ENCODE results near the gene NVL. TPM values are rescaled to one million over a fixed set of nuclear protein-coding genes. Genes with fewer than 3 reads are reported as not detected.
"Not testable (repeated sequence)": the region's sequence is repeated elsewhere in the genome, so short reads cannot be mapped to it uniquely, and the experiment has no call there.

The NVL gene
- total RNA-seq, result 33.7 TPM

GRCh38 chr1:224329842-224330753 lies at the start of gene NVL:
TSS of gene NVL (minus strand) at chr1:224330172. CDS start at chr1:224330127, 45 bp downstream.
- peak; percentile 88 for DNase-seq

DNA sequence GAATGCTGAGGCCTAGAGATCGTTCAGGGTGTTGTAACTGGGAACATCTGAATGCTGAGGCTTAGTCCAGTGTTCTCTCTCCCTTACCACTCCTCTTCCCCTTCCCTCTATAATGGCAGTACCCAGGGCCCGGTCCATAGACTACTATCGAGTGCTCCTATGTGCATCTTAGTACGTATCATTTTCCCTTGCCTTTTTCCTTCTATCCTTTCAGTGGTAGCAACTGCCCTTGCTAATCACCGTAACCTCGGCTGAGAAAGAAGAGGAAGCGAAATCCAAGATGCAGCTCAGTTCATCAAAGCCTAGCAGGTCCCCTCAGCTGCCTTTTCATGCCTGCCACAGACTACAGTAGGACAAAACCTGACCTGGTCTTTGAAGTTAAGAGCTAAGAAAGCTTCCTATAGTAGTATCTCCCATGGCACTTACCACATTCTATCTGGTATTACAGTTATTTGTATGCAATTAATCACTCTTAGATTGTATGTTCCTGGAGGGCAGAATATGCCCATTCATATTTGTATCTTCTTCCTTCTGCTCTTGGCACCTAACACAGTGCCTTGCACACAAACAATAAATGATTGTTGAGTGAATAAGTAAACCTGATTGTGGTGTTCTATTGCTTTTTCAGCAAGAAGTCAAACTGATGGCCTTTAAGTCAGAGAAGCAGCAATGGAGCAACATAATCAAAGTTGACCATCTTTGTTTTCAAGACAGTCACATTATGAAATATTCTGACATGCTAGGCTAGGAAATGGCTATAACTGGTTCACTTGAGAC lies 49.1 kb upstream of the NVL start:
- DNase-seq, result no peak

GRCh38 chr1:224377676-224378006 lies 47.7 kb upstream of the NVL start:
- DNase-seq, result no peak

DNA sequence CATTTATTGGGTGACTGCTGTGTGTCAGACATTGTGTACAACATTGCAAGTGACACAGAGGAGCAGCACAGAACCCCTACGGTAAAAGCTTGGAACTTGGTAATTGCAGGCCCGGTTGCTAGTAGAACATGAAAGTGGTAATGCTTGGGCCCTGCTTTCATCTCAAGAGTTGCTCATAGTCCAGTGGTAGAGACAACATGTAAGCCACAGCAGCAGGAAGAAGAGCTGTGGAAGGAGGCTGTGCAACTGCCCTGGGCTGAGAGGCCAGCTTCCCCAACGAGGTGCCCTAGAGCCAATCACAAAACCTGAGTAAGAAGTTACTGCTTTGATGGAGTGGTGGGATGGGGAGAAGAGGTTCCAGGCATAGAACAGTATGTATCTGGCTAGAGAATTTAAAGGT lies 45.1 kb upstream of the NVL start:
- no peak for DNase-seq

DNA sequence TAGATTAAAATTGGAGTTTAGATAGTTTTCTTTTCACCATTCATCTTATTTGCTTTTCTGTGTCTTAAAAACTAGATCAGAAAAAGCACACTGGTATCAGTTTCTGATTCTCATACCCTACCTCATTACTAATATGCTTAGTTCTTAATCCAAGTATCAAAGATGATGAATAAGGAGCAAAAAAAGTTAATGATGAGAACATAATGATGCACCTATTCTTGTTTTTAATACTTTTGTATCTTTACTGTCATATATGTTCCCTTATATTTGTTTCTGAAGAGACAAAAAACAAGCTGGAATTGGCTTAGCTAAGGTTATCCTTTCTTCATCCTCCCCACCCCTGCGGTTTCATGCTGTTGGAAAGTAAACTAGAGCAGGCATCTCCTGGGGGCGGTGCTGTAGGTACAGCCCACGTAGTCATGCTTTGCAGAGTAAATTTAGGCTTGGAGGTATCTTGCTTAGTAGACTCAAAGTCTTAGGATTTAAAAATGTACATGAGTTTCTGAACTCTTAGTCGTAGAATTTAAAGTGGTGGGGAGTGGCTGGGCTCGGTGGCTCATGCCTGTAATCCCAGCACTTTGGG lies 43.1 kb upstream of the NVL start:
- no peak for DNase-seq

DNA sequence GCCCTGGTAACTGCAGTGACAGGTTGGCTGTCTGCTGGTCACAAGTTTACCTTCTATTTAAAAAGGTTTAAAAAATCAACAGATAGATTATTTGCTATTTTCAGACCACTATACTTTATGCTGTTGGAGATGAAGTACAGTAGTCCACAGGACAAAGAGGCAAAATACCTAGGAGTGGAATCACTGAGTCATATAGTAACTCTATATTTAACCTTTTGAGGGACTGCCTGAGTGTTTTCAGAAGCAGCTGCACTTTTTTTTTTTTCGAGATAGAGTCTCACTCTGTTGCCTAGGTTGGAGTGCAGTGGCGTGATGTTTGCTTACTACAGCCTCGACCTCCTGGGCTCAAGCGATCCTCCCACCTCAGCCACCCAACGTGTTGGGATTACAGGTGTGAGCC lies 38.4 kb upstream of the NVL start:
- no peak for DNase-seq

DNA sequence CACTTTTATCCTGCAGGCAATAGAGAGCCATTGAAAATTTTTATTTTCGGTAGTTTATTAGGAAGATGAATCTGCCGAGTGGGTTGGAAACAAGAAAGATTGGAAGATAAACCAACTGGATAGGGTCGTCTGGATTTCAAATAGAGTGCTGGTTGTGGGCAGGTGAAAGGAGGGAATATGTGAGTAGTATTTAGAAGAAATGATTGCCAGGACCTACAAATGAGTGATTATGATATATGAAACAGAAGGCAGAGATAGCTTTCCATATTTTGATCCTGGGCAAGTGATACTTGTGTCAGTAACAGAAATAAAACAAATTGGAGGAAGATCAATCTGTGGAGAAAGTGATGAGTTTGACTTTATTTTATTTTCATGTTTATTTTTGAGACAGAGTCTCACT lies 29.2 kb upstream of the NVL start:
- DNase-seq, result no peak

DNA sequence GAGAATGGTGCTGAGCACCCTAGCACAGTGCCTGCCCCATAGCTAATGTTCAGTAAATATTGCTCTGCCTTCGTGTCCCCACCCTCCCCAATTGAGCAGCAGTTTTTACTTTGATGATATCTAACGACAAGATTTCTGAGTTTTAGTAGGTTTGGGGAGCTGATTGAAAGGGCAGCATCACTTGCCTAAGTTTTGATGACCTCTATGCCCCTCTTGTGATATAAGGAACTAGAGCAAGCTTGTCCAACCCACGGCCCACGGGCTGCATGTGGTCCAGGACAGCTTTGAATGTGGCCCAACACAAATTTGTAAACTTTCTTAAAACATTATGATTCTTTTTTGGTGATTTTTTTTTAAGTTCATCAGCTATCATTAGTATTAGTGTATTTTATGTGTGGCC lies 28.3 kb upstream of the NVL start:
- no peak for DNase-seq

- peak; percentile 20 for DNase-seq
These were observed 27.7 kb upstream of the NVL start for GRCh38 chr1:224357626-224358124.

DNA sequence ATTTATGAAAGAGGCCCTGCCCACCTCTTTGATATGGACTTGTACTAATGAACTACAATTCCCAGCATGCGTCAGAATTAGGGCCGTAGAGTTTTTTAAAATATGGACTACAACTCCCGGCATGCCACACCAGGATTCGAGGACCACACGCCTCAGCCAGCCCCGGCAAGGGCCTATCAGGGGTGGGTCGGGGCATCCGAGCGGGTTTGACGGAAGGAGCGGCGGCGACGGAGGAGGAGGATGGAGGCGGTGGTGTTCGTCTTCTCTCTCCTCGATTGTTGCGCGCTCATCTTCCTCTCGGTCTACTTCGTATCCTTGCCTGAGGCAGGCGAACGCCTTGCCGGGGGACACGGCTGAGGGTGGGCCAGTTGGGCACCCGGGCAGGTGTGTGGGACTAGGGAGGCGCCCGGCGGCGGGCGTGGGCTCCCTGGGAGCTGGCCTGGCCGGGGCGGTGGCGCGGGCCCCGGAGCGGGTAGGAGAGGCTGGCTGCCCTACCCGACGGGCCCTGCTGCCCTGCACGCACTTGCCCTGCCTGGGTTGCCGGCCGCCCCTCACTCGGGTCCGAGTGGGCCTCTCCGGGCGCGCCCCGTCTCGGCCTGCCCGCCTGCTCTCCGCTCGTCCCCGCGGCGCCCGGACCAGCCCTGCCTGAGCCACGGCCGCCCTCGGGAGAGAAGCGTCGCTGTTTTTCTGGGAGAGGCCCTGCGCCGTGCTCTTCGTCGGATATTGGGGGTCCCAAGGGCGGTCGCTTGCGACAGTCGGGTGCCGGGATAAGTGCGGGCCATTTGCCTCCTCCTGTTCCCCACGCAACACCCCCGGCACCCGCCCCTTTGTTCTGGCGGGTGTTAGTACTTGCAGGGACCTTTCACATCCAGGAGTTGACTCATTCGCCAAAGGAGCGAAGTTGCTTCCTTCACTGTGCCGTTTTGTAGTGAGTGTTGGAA lies 27.0 kb upstream of the NVL start, which contains the start of gene CNIH4:
Gene CNIH4, plus strand, starts transcription at position 195 of the 941 bp plus-strand sequence. Its CDS starts 46 bp downstream, at position 241.
- DNase-seq, result peak; percentile 96

DNA sequence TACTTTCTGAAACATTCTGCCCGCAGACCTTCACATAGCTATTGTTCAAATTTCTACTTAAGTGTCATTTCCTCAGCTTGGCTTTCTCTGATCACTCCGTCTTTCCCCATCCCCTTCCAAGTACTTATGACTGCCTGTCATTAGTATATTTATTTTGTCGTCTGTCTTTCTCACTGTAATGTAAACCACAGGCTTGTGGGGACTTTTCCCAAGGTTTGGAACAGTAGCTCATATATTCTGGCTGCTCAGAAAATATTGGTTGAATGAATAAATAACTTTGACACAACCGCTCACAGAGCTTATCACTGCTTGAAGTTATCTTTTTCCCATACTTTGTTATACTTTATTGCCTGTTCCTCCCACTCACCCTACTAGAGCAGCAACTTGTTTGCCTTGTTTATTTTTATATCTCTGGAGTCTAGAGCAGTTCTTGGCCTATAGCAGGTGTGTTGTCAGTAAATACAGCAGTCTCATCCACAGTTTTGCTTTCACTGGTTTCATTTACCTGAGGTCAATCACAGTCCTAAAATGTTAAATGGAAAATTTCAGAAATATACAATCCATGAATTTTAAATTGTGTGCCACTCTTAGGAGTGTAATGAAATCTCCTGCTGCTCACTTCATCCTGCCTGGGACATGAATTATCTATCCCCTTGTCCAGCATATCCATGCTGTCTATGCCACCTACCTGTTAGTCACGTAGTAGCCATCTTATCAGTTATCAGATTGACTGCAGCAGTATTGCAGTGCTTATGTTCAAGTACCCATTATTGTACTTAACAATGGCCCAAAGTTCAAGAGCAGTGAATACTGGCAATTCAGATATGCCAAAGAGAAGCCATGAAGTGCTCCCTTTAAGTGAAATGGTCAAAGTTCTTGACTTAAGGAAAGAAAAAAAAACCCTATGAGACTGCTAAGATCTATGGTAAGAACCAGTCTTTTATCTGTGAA lies 24.3 kb upstream of the NVL start:
- no peak for DNase-seq

DNA sequence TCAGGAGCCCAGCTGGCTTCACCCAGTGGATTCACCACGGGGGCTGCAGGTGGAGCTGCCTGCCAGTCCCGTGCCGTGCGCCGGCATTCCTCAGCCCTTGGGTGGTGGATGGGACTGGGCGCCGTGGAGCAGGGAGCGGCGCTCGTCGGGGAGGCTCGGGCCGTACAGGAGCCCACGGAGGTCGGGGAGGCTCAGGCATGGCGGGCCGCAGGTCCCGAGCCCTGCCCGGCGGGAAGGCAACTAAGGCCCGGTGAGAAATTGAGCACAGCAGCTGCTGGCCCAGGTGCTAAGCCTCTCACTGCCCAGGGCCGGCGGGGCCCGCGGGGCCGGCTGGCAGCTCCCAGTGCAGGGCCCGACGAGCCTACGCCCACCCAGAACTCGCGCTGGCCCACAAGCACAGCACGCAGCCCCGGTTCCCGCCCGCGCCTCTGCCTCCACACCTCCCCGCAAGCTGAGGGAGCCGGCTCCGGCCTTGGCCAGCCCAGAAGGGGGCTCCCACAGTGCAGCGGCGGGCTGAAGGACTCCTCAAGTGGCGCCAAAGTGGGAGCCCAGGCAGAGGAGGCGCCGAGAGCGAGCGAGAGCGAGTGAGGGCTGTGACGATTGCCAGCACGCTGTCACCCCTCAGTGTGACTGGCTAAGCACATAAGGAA lies 22.6 kb upstream of the NVL start:
- DNase-seq, result not testable (repeated sequence)

GRCh38 chr1:224349716-224350115 lies 19.7 kb upstream of the NVL start:
- not testable (repeated sequence) for DNase-seq

DNA sequence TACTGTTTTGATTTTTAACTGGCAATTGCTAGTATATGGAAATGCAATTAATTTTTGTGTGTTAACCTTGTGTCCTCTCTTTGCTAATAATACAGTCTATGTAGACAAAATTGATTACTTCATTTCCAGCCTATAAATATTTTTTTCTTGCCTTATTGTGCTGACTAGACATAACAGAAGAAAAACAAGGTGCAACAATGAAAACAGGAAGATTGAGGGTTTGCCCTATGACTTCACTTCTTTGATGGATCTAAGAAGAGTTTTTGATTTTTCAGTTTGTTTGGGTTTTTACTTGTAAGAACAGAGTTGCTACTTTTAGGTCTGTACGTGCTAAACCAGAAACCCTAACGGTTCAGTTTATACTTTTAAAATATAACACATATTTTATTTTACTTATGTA lies 18.2 kb upstream of the NVL start:
- DNase-seq, result no peak

GRCh38 chr1:224343679-224344078 lies 13.7 kb upstream of the NVL start:
- DNase-seq, result no peak

DNA sequence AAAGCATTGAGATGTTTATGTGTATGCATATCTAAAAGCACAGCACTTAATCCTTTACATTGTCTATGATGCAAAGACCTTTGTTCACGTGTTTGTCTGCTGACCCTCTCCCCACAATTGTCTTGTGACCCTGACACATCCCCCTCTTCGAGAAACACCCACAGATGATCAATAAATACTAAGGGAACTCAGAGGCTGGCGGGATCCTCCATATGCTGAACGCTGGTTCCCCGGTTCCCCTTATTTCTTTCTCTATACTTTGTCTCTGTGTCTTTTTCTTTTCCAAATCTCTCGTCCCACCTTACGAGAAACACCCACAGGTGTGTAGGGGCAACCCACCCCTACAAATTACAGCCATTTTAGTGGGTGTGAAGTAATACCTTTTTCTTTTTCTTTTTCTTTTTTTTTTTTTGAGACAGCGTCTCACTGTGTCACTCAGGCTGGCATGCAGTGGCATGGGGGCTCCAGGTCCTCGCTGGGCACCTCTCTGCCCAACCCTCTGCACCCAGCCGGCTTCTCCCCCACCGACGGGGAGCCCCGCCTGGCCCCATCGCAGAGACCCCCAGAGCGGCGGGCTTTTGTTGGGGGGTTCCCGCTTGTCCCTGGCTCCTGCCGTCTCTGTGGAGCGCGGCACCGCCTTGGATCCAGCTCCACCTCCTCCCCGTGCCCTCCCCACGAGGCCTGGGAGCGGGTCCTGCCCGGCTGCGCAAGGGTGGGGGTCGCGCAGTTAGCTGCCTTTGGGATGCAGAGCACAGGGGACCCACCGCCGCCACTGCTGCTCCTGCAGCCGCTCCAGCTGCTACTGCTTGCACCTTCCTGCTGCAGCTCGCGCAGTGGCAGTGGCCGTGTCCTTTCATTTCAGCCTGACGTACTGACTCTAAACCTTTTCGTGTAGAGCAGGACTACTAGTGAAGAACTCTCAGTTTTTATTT lies 10.7 kb upstream of the NVL start:
- DNase-seq, result not testable (repeated sequence)

DNA sequence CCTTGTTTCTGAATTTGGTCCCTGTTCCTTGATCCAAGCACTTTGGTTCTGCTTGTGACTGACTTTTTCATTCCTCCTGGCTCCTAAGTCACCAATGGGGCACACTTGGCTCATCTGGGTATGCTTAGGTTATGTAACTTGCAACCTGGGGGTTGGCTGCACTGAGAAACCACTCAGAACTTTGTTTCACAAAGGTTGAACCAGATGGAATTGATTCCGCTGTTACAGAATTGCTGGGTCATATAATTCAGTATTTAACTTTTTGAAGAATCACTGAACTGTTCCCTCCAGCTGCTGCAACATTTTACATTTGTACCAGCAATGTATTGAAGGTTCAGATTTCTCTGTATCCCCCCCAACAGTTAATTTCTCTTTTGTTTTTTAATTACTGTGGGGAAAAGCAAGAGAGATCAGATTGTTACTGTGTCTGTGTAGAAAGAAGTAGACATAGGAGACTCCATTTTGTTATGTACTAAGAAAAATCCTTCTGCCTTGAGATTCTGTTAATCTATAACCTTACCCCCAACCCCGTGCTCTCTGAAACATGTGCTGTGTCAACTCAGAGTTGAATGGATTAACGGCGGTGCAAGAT lies 9.6 kb upstream of the NVL start:
- no peak for DNase-seq

GRCh38 chr1:224338150-224338838 lies 8.3 kb upstream of the NVL start:
- DNase-seq, result no peak

All from skin of body (tissue), 2 donors.